Measurements from ENCODE around the gene PNRC1.

DNA sequence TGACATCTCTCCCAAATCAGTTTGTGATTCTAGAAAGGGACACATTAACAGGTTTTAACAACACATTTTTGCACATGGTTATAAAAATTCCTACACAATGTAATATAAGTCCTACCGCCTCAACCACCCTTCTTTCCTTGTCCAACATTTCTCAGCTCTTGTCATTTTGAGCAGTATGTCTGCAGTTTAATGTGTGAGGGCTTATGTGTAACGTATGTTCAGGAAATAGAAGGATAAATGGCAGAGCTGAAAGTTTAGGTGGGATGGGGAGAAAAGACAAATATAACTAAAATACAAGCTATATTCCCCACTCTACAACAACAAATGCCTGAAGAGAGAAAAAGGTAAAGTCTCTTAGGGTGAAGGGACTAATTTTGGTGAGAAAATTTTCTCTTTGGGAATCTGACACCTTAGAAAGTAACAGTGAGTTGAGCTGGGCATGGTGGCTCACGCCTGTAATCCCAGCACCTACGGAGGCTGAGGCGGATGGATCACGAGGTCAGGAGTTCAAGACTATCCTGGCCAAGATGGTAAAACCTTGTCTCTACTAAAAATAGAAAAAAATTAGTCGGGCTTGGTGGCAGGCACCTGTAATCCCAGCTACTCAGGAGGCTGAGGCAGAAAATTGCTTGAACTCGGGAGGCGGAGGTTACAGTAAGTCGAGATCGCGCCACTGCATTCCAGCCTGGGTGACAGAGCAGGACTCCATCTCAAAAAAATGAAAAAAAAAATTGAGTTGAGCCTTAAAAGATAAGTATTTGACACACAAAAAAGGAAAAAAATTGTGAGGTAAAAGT lies 5.1 kb downstream of the PNRC1 start:
- TF ChIP-seq POLR2A (IDR thresholded peaks at IDR 0.05) (no peak), POLR2AphosphoS5 (IDR thresholded peaks at IDR 0.05) (no peak), CTCF (IDR thresholded peaks at IDR 0.05) (no peak), EP300 (IDR thresholded peaks at IDR 0.05) (no peak)
